HepG2 (cell line): ENCODE measurements around the gene ABHD17A. TPM values are rescaled to one million over a fixed set of nuclear protein-coding genes. Genes with fewer than 3 reads are reported as not detected.

Experiments
- ATAC-seq: fragments of 200-7000 bp; cut with Tn5 transposase; 3 replicates; pipeline ENCODE4 v1.9.1; 2020; ENCODE audit warnings: mild to moderate bottlenecking, moderate library complexity
- BruUV-seq: library from RNA; stranded (reverse); fragments of 400-500 nt; replicated peaks from 2 replicates; lab custom pipeline; 2021; lab: Mats Ljungman, UMichigan
- CTCF ChIA-PET: fragments of 300-600 bp; formaldehyde crosslinking; extraction: SDS; loops from one replicate; lab custom pipeline; 2021; ENCODE audit warnings: low total read pairs, inconsistent platforms, low intra/inter-chr PET ratio; lab: Yijun Ruan, JAX
- POLR2A ChIA-PET: fragments of 350-600 bp; sonication (Branson Sonifier 250); formaldehyde crosslinking; loops from one replicate; lab custom pipeline; 2020; ENCODE audit warnings: antibody characterized with exemption, inconsistent platforms; lab: Yijun Ruan, JAX
- DNase-seq: peaks from one replicate; pipeline ENCODE4 v3.0.0-alpha.2; 2015; ENCODE audit warnings: low spot score
- FAIRE-seq: peaks from 3 replicates; lab custom pipeline; 2011; peaks lifted over from hg19 to GRCh38; lab: Jason Lieb, UNC
- H2AFZ ChIP-seq: one replicate; pipeline ENCODE4 v1.6.1; 2011; ENCODE audit warnings: low read length, inconsistent platforms
- H3K27ac ChIP-seq: fragments of 300-600 bp; 3 replicates; pipeline ENCODE4 v1.8.0; 2011; ENCODE audit warnings: mixed run types, mild to moderate bottlenecking, mixed read lengths, low read length, inconsistent platforms; ENCODE audit not compliant: insufficient read depth; ENCODE audit errors: extremely low read length
- H3K27me3 ChIP-seq, 2 experiments: fragments of 200-600 bp in 1 of 2; 2 replicates in 1 of 2; 3 replicates in 1 of 2; pipeline versions ENCODE4 v1.6.0 to v1.8.0; 2011; ENCODE audit warnings: low read length in 2 of 2, mild to moderate bottlenecking in 2 of 2, moderate library complexity in 2 of 2, inconsistent platforms in 1 of 2; ENCODE audit not compliant: insufficient read depth in 2 of 2, control insufficient read depth in 1 of 2
- H3K36me3 ChIP-seq, 2 experiments: fragments of 200-600 bp in 1 of 2; replicated peaks in 1 of 2; 2 replicates in 1 of 2; 3 replicates in 1 of 2; pipeline versions ENCODE4 v1.5.1 to v1.8.0; 2011; ENCODE audit warnings: low read length in 2 of 2, inconsistent platforms in 1 of 2; ENCODE audit not compliant: insufficient read depth in 2 of 2, control insufficient read depth in 1 of 2
- H3K4me1 ChIP-seq: 2 replicates; pipeline ENCODE4 v1.5.1; 2012; ENCODE audit warnings: low read length, inconsistent platforms; ENCODE audit not compliant: insufficient read depth
- H3K4me2 ChIP-seq: 2 replicates; pipeline ENCODE4 v1.6.0; 2011; ENCODE audit warnings: low read depth, low read length, inconsistent platforms
- H3K4me3 ChIP-seq, 3 experiments: fragments of 200-600 bp in 1 of 3; sonication (generic), shearing (Covaris generic) in 1 of 3; replicated peaks in 1 of 3; 2 replicates each; pipeline ENCODE4 v1.5.1; 2011 to 2016; ENCODE audit warnings: low read length in 3 of 3, inconsistent platforms in 2 of 3, low read depth in 2 of 3, mild to moderate bottlenecking in 2 of 3, control low read depth in 1 of 3, mixed read lengths in 1 of 3; ENCODE audit not compliant: insufficient read depth in 1 of 3
- H3K79me2 ChIP-seq: one replicate; pipeline ENCODE4 v1.6.1; 2011; ENCODE audit warnings: low read length, inconsistent platforms; ENCODE audit not compliant: insufficient read depth
- H3K9ac ChIP-seq: 2 replicates; pipeline ENCODE4 v1.6.0; 2011; ENCODE audit warnings: mild to moderate bottlenecking, low read depth, low read length, inconsistent platforms; ENCODE audit not compliant: insufficient read depth
- H3K9me3 ChIP-seq: 2 replicates; pipeline ENCODE4 v1.5.1; 2012; ENCODE audit warnings: mild to moderate bottlenecking, low read length
- H4K20me1 ChIP-seq: 2 replicates; pipeline ENCODE4 v1.6.0; 2011; ENCODE audit warnings: inconsistent platforms, mild to moderate bottlenecking, low read length, moderate library complexity; ENCODE audit not compliant: insufficient read depth
- BRD4 ChIP-seq: sonication (generic); formaldehyde crosslinking; IDR thresholded peaks from 2 replicates; pipeline ENCODE4 v1.4.0; 2020; ENCODE audit warnings: missing genetic modification reagents
- GZF1 ChIP-seq: sonication (generic); formaldehyde crosslinking; IDR thresholded peaks from 2 replicates; pipeline ENCODE4 v1.5.1; 2020; ENCODE audit warnings: mild to moderate bottlenecking, missing genetic modification reagents
- HHEX ChIP-seq: IDR thresholded peaks from 2 replicates; pipeline ENCODE4 v1.6.1; 2016; ENCODE audit warnings: control low read depth
- HMGXB4 ChIP-seq, 2 experiments: sonication (generic) in 1 of 2; formaldehyde crosslinking in 1 of 2; IDR thresholded peaks; 2 replicates each; pipeline versions ENCODE4 v1.4.0 to v1.6.1; 2018 to 2020; ENCODE audit warnings: missing genetic modification reagents in 2 of 2, borderline replicate concordance in 1 of 2, low read depth in 1 of 2, mild to moderate bottlenecking in 1 of 2, missing biosample characterization in 1 of 2
- PAX8 ChIP-seq: sonication (generic); formaldehyde crosslinking; IDR thresholded peaks from 2 replicates; pipeline ENCODE4 v1.8.0; 2022; ENCODE audit warnings: mild to moderate bottlenecking, missing genetic modification reagents, borderline replicate concordance
- PHF20 ChIP-seq: sonication (generic); formaldehyde crosslinking; IDR thresholded peaks from 2 replicates; pipeline ENCODE4 v1.5.0; 2020; ENCODE audit warnings: mild to moderate bottlenecking, missing genetic modification reagents
- SMYD3 ChIP-seq: sonication (generic); formaldehyde crosslinking; IDR thresholded peaks from 2 replicates; pipeline ENCODE4 v1.8.1; 2023; ENCODE audit warnings: mild to moderate bottlenecking, missing genetic modification reagents
- SOX13 ChIP-seq, 3 experiments: fragments of 450-650 bp in 1 of 3; sonication (generic) in 1 of 3; formaldehyde crosslinking in 1 of 3; IDR thresholded peaks in 2 of 3; conservative IDR thresholded peaks in 1 of 3; 2 replicates each; pipeline versions ENCODE4 v1.5.0 to v1.6.1; 2016 to 2020; ENCODE audit warnings: antibody characterized with exemption in 1 of 3, mild to moderate bottlenecking in 1 of 3, missing compliant biosample characterization in 1 of 3, missing genetic modification reagents in 1 of 3, moderate library complexity in 1 of 3
- TOE1 ChIP-seq: sonication (generic); formaldehyde crosslinking; IDR thresholded peaks from 2 replicates; pipeline ENCODE4 v1.4.0; 2020; ENCODE audit warnings: mild to moderate bottlenecking, missing genetic modification reagents
- ZNF180 ChIP-seq: sonication (generic); formaldehyde crosslinking; IDR thresholded peaks from 2 replicates; pipeline ENCODE4 v1.4.0; 2020; ENCODE audit warnings: low read depth, missing genetic modification reagents, borderline replicate concordance
- ZNF367 ChIP-seq: sonication (generic); formaldehyde crosslinking; IDR thresholded peaks from 2 replicates; pipeline ENCODE4 v1.4.0; 2020; ENCODE audit warnings: missing genetic modification reagents, borderline replicate concordance
- ZNF460 ChIP-seq: sonication (generic); formaldehyde crosslinking; IDR thresholded peaks from 2 replicates; pipeline ENCODE4 v1.5.1; 2020; ENCODE audit warnings: missing genetic modification reagents, mild to moderate bottlenecking, borderline replicate concordance
- ZNF530 ChIP-seq: sonication (generic); formaldehyde crosslinking; IDR thresholded peaks from 2 replicates; pipeline ENCODE4 v1.5.0; 2020; ENCODE audit warnings: low read depth, mild to moderate bottlenecking, missing genetic modification reagents
- WGBS: methylation state at CpG from one replicate; pipeline ENCODE4 v1.1.6; 2017; ENCODE audit warnings: low lambda C conversion rate; 5-methylcytosine and 5-hydroxymethylcytosine counted together
- in situ Hi-C: cut with HindIII; loops from 2 replicates; pipeline ENCODE4 v1.10.0; 2017; ENCODE audit warnings: low pct_unique_long_range_greater_than_20kb; ENCODE audit not compliant: extremely low pct_ligation_motif_present
- intact Hi-C: fragments of 100-400 bp; cut with micrococcal nuclease; formaldehyde crosslinking; loops from one replicate; pipeline ENCODE4 v1.10.0; 2022; ENCODE audit not compliant: unreplicated experiment
- polyA plus RNA-seq, 8 experiments: library from polyadenylated mRNA; depleted of rRNA in 3 of 8; stranded (reverse) in 7 of 8; unstranded in 1 of 8; fragments of >200 nt; fragmentation: Illumina TruSeq in 4 of 8; extraction: Trizol in 4 of 8; gene quantifications; 2 replicates each; pipeline versions ENCODE4 v1.2.1 to v1.2.3, GENCODE V29; 2011 to 2016; ENCODE audit warnings: low read depth in 4 of 8, missing spikeins in 1 of 8, mixed read lengths in 1 of 8; ENCODE audit not compliant: insufficient read depth in 1 of 8
- total RNA-seq, 5 experiments: library from RNA; depleted of rRNA; stranded (reverse); fragments of >200 nt; fragmentation: Illumina TruSeq; extraction: Trizol; gene quantifications; 2 replicates each; pipeline ENCODE4 v1.2.3, GENCODE V29; 2016; ENCODE audit warnings: low read depth in 1 of 5
- TF ChIP-seq, protein P1 (sequence below): sonication (generic); formaldehyde crosslinking; IDR thresholded peaks from 2 replicates; pipeline ENCODE4 v1.5.0; 2020; ENCODE audit warnings: missing genetic modification reagents, mild to moderate bottlenecking, borderline replicate concordance
- TF ChIP-seq, protein P2 (sequence below): sonication (generic); formaldehyde crosslinking; IDR thresholded peaks from 2 replicates; pipeline ENCODE4 v1.4.0; 2020; ENCODE audit warnings: missing genetic modification reagents, mild to moderate bottlenecking, borderline replicate concordance

The ABHD17A gene
- total and polyA plus RNA-seq, 2 of the 13 experiments (the other 11 are each of a cell fraction or from before 2014, with no cell fraction given): 27.7 to 40.8 TPM

DNA sequence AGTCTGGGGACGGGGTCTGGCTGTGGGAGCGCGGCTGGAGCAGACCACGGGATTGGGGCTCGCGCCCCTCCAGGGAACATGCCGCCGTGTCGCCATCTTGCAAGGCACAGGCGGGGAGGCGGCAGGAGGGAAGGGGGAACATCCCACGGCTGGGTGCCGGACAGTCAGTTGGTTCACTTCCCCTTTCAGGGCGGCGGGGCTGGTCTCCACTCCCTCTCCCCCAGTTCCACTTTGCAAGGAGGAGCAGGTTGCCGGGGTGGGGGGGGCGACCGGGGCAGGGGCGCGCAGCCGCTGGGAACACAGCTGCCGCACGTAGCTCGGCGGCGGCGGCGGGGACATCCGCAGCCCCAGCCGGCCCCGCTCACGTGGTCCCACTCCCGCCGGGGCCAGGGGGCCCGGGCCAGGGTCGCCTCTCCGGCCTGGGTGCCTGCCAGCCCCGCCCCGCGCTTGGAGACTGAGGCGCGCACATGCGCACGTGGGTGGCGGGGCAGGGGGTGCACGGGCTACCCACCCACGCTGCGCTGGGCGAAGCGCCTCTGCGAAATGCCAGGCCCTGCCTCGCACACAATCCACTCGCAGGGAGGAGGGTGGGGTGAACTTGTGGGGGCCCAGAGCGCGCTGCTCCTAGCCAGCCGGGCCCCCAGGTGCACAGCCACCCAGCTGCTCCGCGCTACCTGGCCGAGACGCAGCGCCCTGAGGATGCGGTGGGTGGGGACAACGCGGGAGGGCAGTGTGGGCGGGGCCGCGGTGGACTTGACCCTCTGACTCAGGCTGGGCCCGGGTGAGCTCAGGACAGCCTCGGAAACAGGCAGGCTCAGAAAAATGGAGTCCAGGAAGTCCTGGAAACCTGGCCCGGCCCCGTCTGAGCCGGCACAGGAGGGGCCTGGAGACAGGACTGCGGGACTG, 28.3 kb downstream of the ABHD17A start:
- in situ Hi-C loops: no loop called here
- intact Hi-C loops: no loop called here
- Histone ChIP-seq H3K27me3 (no peaks in the 10 kb centered on the region; a peak in 1 of 5 replicates), H3K9ac (peak overlapping the region; percentile 53; the same call in 1 of the 2 replicates), H3K79me2 (peaks cover 55% of the 10 kb centered on the region), H4K20me1 (peaks cover 57% of the 10 kb centered on the region), H3K27ac (peak overlapping the region; percentile 69), H3K4me1 (peaks cover 52% of the 10 kb centered on the region), H2AFZ (no peak overlapping the region), H3K4me2 (no peak overlapping the region), H3K36me3 (0 out of 5 replicates have a peak, but pooled peaks cover 2 to 3% of the 10 kb centered on the region in 2 experiments), H3K9me3 (no peaks in the 10 kb centered on the region), H3K4me3 (peak overlapping the region in 1 of 3 experiments; percentile 52; a peak in 2 of 6 replicates)
- WGBS: 74% methylated on average over 40 of the region's 73 CpGs
- no TSS peak for BruUV-seq
- POLR2A ChIA-PET: interaction anchor here (0.7 to 1.7 kb wide), 7 partner anchors 10 to 366 kb away, joined by 3 to 6 read pairs (median 4); no protein-coding TSS in a partner anchor
- peak; percentile 55 for ATAC-seq
- CTCF ChIA-PET: no interaction called here
- DNase-seq: peak; percentile 77
- FAIRE-seq: peak; percentile 50
- TF ChIP-seq, protein P1, sequence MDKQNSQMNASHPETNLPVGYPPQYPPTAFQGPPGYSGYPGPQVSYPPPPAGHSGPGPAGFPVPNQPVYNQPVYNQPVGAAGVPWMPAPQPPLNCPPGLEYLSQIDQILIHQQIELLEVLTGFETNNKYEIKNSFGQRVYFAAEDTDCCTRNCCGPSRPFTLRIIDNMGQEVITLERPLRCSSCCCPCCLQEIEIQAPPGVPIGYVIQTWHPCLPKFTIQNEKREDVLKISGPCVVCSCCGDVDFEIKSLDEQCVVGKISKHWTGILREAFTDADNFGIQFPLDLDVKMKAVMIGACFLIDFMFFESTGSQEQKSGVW (CRISPR knock-in tag): no peak
- TF ChIP-seq, protein P2, sequence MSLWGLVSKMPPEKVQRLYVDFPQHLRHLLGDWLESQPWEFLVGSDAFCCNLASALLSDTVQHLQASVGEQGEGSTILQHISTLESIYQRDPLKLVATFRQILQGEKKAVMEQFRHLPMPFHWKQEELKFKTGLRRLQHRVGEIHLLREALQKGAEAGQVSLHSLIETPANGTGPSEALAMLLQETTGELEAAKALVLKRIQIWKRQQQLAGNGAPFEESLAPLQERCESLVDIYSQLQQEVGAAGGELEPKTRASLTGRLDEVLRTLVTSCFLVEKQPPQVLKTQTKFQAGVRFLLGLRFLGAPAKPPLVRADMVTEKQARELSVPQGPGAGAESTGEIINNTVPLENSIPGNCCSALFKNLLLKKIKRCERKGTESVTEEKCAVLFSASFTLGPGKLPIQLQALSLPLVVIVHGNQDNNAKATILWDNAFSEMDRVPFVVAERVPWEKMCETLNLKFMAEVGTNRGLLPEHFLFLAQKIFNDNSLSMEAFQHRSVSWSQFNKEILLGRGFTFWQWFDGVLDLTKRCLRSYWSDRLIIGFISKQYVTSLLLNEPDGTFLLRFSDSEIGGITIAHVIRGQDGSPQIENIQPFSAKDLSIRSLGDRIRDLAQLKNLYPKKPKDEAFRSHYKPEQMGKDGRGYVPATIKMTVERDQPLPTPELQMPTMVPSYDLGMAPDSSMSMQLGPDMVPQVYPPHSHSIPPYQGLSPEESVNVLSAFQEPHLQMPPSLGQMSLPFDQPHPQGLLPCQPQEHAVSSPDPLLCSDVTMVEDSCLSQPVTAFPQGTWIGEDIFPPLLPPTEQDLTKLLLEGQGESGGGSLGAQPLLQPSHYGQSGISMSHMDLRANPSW (CRISPR knock-in tag): no peak
- TF ChIP-seq GZF1 (CRISPR knock-in tag): no peak
- 0 out of 4 replicates have a peak, but pooled peaks of 1 of the 2 experiments have one; percentile 22 for TF ChIP-seq HMGXB4 (CRISPR knock-in tag; IDR thresholded peaks at IDR 0.05; ENCODE audit: borderline replicate concordance in 1 of 2, low read depth in 1 of 2)
- no peak for TF ChIP-seq PAX8 (CRISPR knock-in tag)
- no peak for TF ChIP-seq TOE1 (CRISPR knock-in tag)
- TF ChIP-seq ZNF367 (CRISPR knock-in tag): no peak
- no peak for TF ChIP-seq PHF20 (CRISPR knock-in tag)
- TF ChIP-seq HHEX (CRISPR knock-in tag): no peak
- no peak for TF ChIP-seq ZNF180 (CRISPR knock-in tag)
- TF ChIP-seq SMYD3 (CRISPR knock-in tag): no peak
- no peak for TF ChIP-seq ZNF460 (CRISPR knock-in tag)
- no peak for TF ChIP-seq BRD4 (CRISPR knock-in tag)
- TF ChIP-seq ZNF530 (CRISPR knock-in tag): no peak
- TF ChIP-seq SOX13 (IDR thresholded peaks at IDR 0.05): no peak
- TF ChIP-seq SOX13 (CRISPR knock-in tag; conservative IDR thresholded peaks at IDR 0.05 in 1 of 2, IDR thresholded peaks at IDR 0.05 in 1 of 2): no peak
